Naive thymus-derived CD8-positive, alpha-beta T cell (primary cell): ENCODE results near the gene ADIPOR2. TPM values are rescaled to one million over a fixed set of nuclear protein-coding genes. Genes with fewer than 3 reads are reported as not detected.

Experiments
- ATAC-seq, 2 donors: fragments of 150-1000 bp; cut with Tn5 transposase in 1 of 2; sonication (Bioruptor Pico), chemical (Tn5 transposase) in 1 of 2; 1 replicate in 1 of 2; 2 replicates in 1 of 2; pipeline ENCODE4 v1.10.0; 2021; ENCODE audit warnings: mild to moderate bottlenecking in 2 of 2, moderate library complexity in 2 of 2
- POLR2A ChIA-PET: fragments of 350-600 bp; sonication (Branson Sonifier 250); formaldehyde crosslinking; loops from one replicate; lab custom pipeline; 2021; ENCODE audit warnings: antibody characterized with exemption; lab: Charles Lee
- DNase-seq, 10 donors: peaks; one replicate each; pipeline versions ENCODE4 v3.0.0 to v3.0.0-alpha.2; 2020 to 2022
- H3K27ac Mint-ChIP-seq, 10 donors: one replicate each; pipeline ENCODE4 v1.8.0; 2020 to 2022; ENCODE audit warnings: mild to moderate bottlenecking in 10 of 10, mixed read lengths in 10 of 10, moderate library complexity in 4 of 10, inconsistent platforms in 1 of 10
- H3K27me3 Mint-ChIP-seq, 5 donors: one replicate each; pipeline ENCODE4 v1.8.0; 2021 to 2022; ENCODE audit warnings: mixed read lengths in 5 of 5
- H3K36me3 Mint-ChIP-seq, 3 donors: one replicate each; pipeline ENCODE4 v1.8.0; 2020 to 2022; ENCODE audit warnings: mixed read lengths in 3 of 3, mild to moderate bottlenecking in 2 of 3, inconsistent platforms in 1 of 3
- H3K4me1 Mint-ChIP-seq, 4 donors: one replicate each; pipeline ENCODE4 v1.8.0; 2021 to 2022; ENCODE audit warnings: mixed read lengths in 4 of 4
- H3K4me3 Mint-ChIP-seq, 10 donors: one replicate each; pipeline ENCODE4 v1.8.0; 2020 to 2022; ENCODE audit warnings: mild to moderate bottlenecking in 10 of 10, mixed read lengths in 10 of 10, moderate library complexity in 6 of 10, inconsistent platforms in 1 of 10
- H3K9me3 Mint-ChIP-seq, 9 donors: one replicate each; pipeline ENCODE4 v1.8.0; 2020 to 2022; ENCODE audit warnings: mixed read lengths in 9 of 9, mild to moderate bottlenecking in 3 of 9, inconsistent platforms in 1 of 9, moderate library complexity in 1 of 9
- polyA plus RNA-seq, 3 donors: library from polyadenylated mRNA; unstranded; fragments of 300-500 nt; fragmentation: Illumina TruSeq; gene quantifications; one replicate each; pipeline ENCODE4 v1.2.3, GENCODE V29; 2021
- total RNA-seq, 8 experiments: library from RNA in 2 of 8; stranded (reverse) in 2 of 8; gene quantifications; one replicate each; pipeline ENCODE4 v1.2.3 and lab custom pipeline; 2021 to 2026

The ADIPOR2 gene
- total and polyA plus RNA-seq, 5 experiments from 2014 or later = 2.0 to 39.9 (median 3.2) TPM

DNA sequence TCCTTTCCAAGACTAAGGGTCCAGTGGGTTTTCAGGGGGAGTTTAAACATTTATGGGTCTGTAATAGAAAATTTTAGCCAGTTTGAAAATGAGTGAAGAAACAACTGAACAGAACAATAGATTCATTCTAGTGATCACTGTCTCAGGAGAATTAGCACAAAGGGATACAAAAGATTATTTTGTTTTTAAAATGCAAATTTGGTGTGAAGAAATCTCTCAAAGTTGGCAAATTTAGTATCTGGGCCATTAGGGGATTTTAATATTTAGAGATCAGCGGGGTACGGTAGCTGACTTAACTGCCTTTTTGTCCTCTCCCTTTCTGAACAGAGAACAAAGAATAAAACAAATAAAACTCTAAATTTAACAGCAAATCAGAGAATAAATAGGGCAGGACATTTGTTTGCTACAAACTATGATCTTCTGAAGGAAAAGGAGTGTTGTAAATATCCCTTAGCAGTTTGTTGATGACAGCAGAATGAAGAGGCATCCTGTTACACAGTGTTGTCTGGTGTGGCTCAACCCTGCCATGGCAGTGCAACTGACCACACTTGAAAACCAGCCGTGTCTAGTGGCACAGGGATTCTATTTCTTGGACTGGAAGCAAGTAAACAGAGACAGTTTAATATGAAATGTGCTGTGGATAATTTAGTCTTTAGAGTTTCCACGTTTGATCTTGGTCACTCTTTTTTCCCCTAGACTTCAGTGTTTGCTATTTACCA, 83.2 kb downstream of the ADIPOR2 start:
- peaks cover 3 to 16% (median 13%) of the 10 kb centered on the region in 4 donors for H3K4me1 Mint-ChIP-seq
- no peak overlapping the region for H3K4me3 Mint-ChIP-seq
- ATAC-seq (no peak), DNase-seq (no peak)
- H3K9me3 Mint-ChIP-seq = no peaks in the 10 kb centered on the region
- H3K36me3 Mint-ChIP-seq = peaks cover 0 to 75% (median 13%) of the 10 kb centered on the region in 3 donors
- H3K27me3 Mint-ChIP-seq = no peaks in the 10 kb centered on the region
- H3K27ac Mint-ChIP-seq = peak overlapping the region in 2 of 10 donors; percentile 57
- POLR2A ChIA-PET = no interaction called here

- Mint-ChIP-seq H3K9me3 (no peaks in the 10 kb centered on the region), H3K4me3 (no peak overlapping the region), H3K4me1 (peaks cover 3 to 16% (median 11%) of the 10 kb centered on the region in 4 donors), H3K27ac (peak overlapping the region in 5 of 10 donors; percentile 6 to 61 (median 13)), H3K36me3 (peaks cover 0 to 77% (median 11%) of the 10 kb centered on the region in 3 donors), H3K27me3 (no peaks in the 10 kb centered on the region)
- ATAC-seq (no peak), DNase-seq (no peak)
- POLR2A ChIA-PET = no interaction called here
Observed at GRCh38 chr12:1776170-1776921, 85.5 kb downstream of the ADIPOR2 start.

GRCh38 chr12:1777798-1778197, 86.9 kb downstream of the ADIPOR2 start:
- no peak for DNase-seq
- Mint-ChIP-seq H3K4me1 (peaks cover 3 to 16% (median 9%) of the 10 kb centered on the region in 4 donors), H3K27ac (no peak overlapping the region), H3K9me3 (no peaks in the 10 kb centered on the region), H3K4me3 (no peak overlapping the region), H3K27me3 (no peaks in the 10 kb centered on the region), H3K36me3 (peaks cover 0 to 80% (median 9%) of the 10 kb centered on the region in 3 donors)
- ATAC-seq = no peak
- POLR2A ChIA-PET = no interaction called here

- ATAC-seq (no peak), DNase-seq (no peak)
- H3K4me1 Mint-ChIP-seq = peaks cover 3 to 16% (median 7%) of the 10 kb centered on the region in 4 donors
- POLR2A ChIA-PET = no interaction called here
- peaks cover 0 to 76% (median 6%) of the 10 kb centered on the region in 3 donors for H3K36me3 Mint-ChIP-seq
- no peaks in the 10 kb centered on the region for H3K9me3 Mint-ChIP-seq
- peak overlapping the region in 1 of 10 donors; percentile 45 for H3K27ac Mint-ChIP-seq
- H3K27me3 Mint-ChIP-seq = no peaks in the 10 kb centered on the region
- no peak overlapping the region for H3K4me3 Mint-ChIP-seq
Observed at GRCh38 chr12:1778911-1779310, 88.0 kb downstream of the ADIPOR2 start.

DNA sequence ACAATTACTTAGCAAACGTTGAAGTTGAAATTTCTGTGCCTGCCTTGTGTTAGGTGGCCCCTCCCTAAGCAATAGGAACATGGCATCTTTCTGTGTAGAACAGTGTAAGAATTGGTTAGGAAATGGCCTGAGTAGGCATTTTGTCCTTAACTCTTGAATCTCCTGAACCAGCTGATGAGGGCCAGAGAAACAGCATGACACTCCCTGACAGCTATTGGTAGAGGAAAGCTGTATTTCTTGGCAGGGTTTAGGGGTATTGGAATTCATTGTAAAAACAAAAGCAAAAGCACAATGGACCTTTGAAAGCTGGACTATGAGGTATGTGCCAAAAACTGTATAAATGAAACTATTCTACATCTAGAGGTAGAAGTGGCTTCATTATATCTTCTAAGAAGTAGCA, 88.9 kb downstream of the ADIPOR2 start:
- no peak for ATAC-seq
- H3K27ac Mint-ChIP-seq = no peak overlapping the region
- POLR2A ChIA-PET = no interaction called here
- peaks cover 0 to 80% (median 6%) of the 10 kb centered on the region in 3 donors for H3K36me3 Mint-ChIP-seq
- H3K9me3 Mint-ChIP-seq = no peaks in the 10 kb centered on the region
- H3K27me3 Mint-ChIP-seq = no peaks in the 10 kb centered on the region
- H3K4me3 Mint-ChIP-seq = no peak overlapping the region
- peaks cover 3 to 16% (median 7%) of the 10 kb centered on the region in 4 donors for H3K4me1 Mint-ChIP-seq
- no peak for DNase-seq

DNA sequence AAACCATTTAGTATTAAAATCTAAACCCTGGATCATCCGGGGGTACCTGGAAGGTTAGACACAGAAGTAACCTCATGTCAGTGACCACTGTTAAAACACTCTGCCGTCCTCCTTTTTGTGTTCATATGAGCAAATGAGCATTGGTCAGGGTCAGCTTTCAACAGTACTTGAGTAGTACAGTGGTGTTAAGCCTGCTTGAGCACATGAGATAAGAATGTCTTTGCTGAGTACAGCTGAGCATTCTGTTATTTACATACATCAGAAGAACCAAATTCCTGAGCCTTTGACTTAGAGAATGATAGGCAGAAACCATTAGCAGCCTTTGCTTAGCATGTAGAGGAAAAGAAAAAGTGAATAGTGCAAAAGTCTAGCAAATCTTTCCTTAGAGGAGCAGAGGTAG, 90.9 kb downstream of the ADIPOR2 start:
- no peak for DNase-seq
- Mint-ChIP-seq H3K4me3 (no peak overlapping the region), H3K4me1 (no peaks in the 10 kb centered on the region), H3K9me3 (no peaks in the 10 kb centered on the region), H3K36me3 (peaks cover 0 to 79% (median 6%) of the 10 kb centered on the region in 3 donors), H3K27ac (no peak overlapping the region), H3K27me3 (no peaks in the 10 kb centered on the region)
- POLR2A ChIA-PET = no interaction called here
- ATAC-seq = no peak

DNA sequence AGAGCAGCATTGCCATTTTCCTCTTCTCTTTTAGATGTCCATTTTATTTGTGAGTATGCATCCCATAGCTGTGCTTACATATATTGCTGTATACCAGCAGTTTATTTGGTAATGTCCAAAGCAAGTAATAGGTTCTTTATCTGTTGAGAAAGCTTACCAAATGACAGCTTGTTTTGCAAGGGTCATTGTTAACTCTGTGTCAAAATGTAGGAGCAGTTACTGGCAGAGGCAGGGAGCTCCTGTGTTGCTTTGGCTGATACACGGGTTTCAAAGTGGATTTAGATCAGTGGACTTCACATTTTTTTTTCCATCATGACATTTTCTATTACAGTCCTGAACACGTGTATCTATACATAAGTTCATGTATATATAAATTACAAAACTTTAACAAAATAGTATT, 91.3 kb downstream of the ADIPOR2 start:
- Mint-ChIP-seq H3K4me1 (no peaks in the 10 kb centered on the region), H3K27me3 (no peaks in the 10 kb centered on the region), H3K36me3 (peaks cover 0 to 80% (median 6%) of the 10 kb centered on the region in 3 donors), H3K27ac (no peak overlapping the region), H3K9me3 (no peaks in the 10 kb centered on the region), H3K4me3 (no peak overlapping the region)
- ATAC-seq (no peak), DNase-seq (no peak)
- POLR2A ChIA-PET = no interaction called here

DNA sequence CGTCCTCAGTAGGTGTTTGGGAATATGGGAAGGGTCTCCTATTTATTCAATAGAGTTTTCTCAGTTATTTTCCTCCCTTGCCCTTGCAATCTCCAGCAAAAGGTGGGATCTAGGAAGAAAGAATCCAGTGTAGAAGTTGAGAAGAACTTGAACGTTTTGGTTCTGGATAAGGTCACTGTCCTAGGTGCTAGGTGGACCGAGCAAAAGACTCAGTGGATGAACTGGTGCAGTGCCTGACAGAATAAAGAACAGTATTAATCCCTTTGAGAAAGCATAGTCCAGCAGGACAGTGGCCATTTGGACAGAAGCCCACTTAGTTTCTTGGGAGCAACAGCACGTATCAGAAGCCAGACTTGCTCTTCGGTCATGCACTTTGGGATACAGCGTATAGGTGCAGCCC, 96.8 kb downstream of the ADIPOR2 start:
- Mint-ChIP-seq H3K27me3 (no peaks in the 10 kb centered on the region), H3K27ac (peak overlapping the region in 1 of 10 donors; percentile 26), H3K4me1 (peaks cover 13 to 22% (median 20%) of the 10 kb centered on the region in 4 donors), H3K36me3 (peaks cover 0 to 42% (median 0%) of the 10 kb centered on the region in 3 donors), H3K9me3 (no peaks in the 10 kb centered on the region), H3K4me3 (no peak overlapping the region)
- ATAC-seq = no peak
- POLR2A ChIA-PET = no interaction called here
- no peak for DNase-seq

- peak overlapping the region in 3 of 10 donors; percentile 39 to 63 (median 41) for H3K27ac Mint-ChIP-seq
- H3K36me3 Mint-ChIP-seq = peaks cover 0 to 19% (median 0%) of the 10 kb centered on the region in 3 donors
- ATAC-seq (no peak), DNase-seq (peak in 1 of 10 donors; percentile 42)
- H3K4me3 Mint-ChIP-seq = no peak overlapping the region
- POLR2A ChIA-PET = interaction anchor here (0.6 to 5.0 kb wide), 9 partner anchors 99 to 204 kb away, joined by 3 to 57 read pairs (median 5); partner anchors contain the start of gene ADIPOR2
- H3K4me1 Mint-ChIP-seq = peaks cover 13 to 24% (median 20%) of the 10 kb centered on the region in 4 donors
- H3K9me3 Mint-ChIP-seq = no peaks in the 10 kb centered on the region
- H3K27me3 Mint-ChIP-seq = no peaks in the 10 kb centered on the region
Observed at GRCh38 chr12:1790444-1790843, 99.6 kb downstream of the ADIPOR2 start.

GRCh38 chr12:1791104-1791841, 100.4 kb downstream of the ADIPOR2 start:
- H3K4me1 Mint-ChIP-seq = peaks cover 14 to 30% (median 27%) of the 10 kb centered on the region in 4 donors
- ATAC-seq = peak; percentile 51
- peak overlapping the region in 9 of 10 donors; percentile 51 to 90 (median 76) for H3K27ac Mint-ChIP-seq
- H3K9me3 Mint-ChIP-seq = no peaks in the 10 kb centered on the region
- peaks cover 0 to 11% (median 0%) of the 10 kb centered on the region in 3 donors for H3K36me3 Mint-ChIP-seq
- peak; percentile 43 to 81 (median 66) for DNase-seq
- POLR2A ChIA-PET = interaction anchor here (0.6 to 5.0 kb wide), 9 partner anchors 100 to 203 kb away, joined by 3 to 57 read pairs (median 6); partner anchors contain the start of gene ADIPOR2
- H3K27me3 Mint-ChIP-seq = no peaks in the 10 kb centered on the region
- H3K4me3 Mint-ChIP-seq = peak overlapping the region in 8 of 10 donors; percentile 26 to 59 (median 51)

DNA sequence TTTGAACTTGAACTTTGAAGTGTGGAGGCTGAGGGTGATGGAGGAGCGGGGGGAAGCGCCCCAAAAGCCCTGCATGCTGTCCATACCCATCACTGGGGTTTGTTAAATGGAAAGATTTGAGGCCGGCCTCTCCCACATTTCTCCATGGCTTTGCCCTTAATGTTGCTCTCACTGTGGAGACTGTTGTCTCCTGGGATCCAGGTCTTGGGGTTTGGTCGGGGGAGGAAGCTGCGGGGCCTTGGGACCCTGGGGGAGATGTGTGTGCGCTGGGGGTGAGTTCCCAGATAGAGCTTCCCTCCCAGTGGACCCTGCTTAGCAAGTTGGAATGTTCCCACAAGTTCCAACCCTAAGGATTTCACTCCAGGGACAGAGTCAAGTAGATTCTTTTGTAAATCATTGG, 101.5 kb downstream of the ADIPOR2 start:
- ATAC-seq (no peak), DNase-seq (peak in 1 of 10 donors; percentile 24)
- Mint-ChIP-seq H3K4me3 (peak overlapping the region in 2 of 10 donors; percentile 36 to 59), H3K27ac (peak overlapping the region in 2 of 10 donors; percentile 64 to 76), H3K27me3 (no peaks in the 10 kb centered on the region), H3K9me3 (no peaks in the 10 kb centered on the region), H3K36me3 (peaks cover 0 to 2% (median 0%) of the 10 kb centered on the region in 3 donors), H3K4me1 (peaks cover 14 to 30% (median 27%) of the 10 kb centered on the region in 4 donors)
- POLR2A ChIA-PET = interaction anchor here (1.9 to 5.0 kb wide), 2 partner anchors 139 to 148 kb away, joined by 10 to 57 read pairs; no protein-coding TSS in a partner anchor
